ENCODE data around the gene MAP3K14. TPM values are rescaled to one million over a fixed set of nuclear protein-coding genes. Genes with fewer than 3 reads are reported as not detected.
A peak's percentile ranks its signal among the peaks of the same experiment; 100 is the strongest.

MAP3K14 gene
- polyA plus RNA-seq, 3 donors, result 1.4 to 29.9 (median 3.8) TPM

DNA sequence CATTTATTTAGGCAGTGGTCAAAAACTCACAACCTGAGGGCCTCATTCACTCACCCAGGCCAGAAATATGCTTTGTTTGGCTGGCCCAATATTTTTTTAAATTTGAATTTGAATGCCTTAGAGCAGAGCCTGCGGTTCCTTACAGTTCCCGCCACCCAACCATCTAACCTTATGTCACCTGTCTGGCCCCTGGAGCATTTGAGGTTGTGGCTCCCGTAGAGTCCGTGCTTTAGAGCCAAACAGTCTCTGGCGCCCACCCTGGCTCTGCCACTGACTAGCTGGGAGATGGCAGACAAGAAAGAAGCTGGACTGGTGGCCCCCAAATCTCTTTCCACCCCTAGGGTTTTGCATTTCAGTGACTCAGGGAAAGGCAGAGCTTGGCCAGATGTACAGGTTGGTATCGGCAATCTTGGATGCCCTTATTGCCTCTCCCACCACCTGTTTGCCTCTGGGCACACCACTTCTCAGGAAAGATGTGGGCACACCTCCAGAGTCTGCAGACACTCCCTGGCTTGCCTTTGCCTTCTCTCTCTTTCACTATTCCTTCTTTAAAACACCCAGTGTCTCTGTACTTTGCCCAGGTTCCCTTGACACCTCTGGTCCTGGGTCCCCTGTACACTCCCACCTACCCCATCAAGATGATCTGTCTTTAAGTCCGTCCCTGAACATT lies 1.9 kb upstream of the MAP3K14 start:
- peaks cover 0 to 3% (median 0%) of the 10 kb centered on the region in 7 donors for H3K9me3 Mint-ChIP-seq
- peaks cover 0 to 4% (median 1%) of the 10 kb centered on the region in 3 donors for H3K27me3 Mint-ChIP-seq (ENCODE audit: low read depth in 3 of 3)
- peaks cover 50% of the 10 kb centered on the region for H3K4me1 Mint-ChIP-seq
- Histone ChIP-seq H3K36me3 (replicated peaks in 1 of 2; ENCODE audit: control insufficient read depth in 1 of 2, insufficient read depth in 2 of 2, low read length in 2 of 2) (no peaks in the 10 kb centered on the region), H3K27ac (ENCODE audit: low read depth in 1 of 2, low read length in 2 of 2) (no peak overlapping the region), H3K27me3 (ENCODE audit: control insufficient read depth in 2 of 2, insufficient read depth in 2 of 2, low read length in 2 of 2) (no peaks in the 10 kb centered on the region), H3K4me2 (replicated peaks; ENCODE audit: extremely low read depth, low read length, poor library complexity, severe bottlenecking) (no peak overlapping the region), H3K79me2 (ENCODE audit: insufficient read depth, low read length) (peaks cover 26% of the 10 kb centered on the region), H4K20me1 (ENCODE audit: insufficient read depth, low read length) (peaks cover 9% of the 10 kb centered on the region), H3K4me3 (replicated peaks in 1 of 3; ENCODE audit: low read depth in 2 of 3, low read length in 3 of 3) (no peak overlapping the region), H3K4me1 (ENCODE audit: control insufficient read depth in 1 of 2, insufficient read depth in 2 of 2, low read length in 2 of 2) (peaks cover 47 to 54% of the 10 kb centered on the region in 2 donors), H3K9me3 (replicated peaks in 1 of 2; ENCODE audit: control insufficient read depth in 1 of 2, insufficient read depth in 1 of 2, low read length in 2 of 2) (no peaks in the 10 kb centered on the region), H2AFZ (ENCODE audit: insufficient read depth, low read depth, low read length, poor library complexity, severe bottlenecking) (no peak overlapping the region), H3K9ac (ENCODE audit: insufficient read depth, low read length, poor library complexity, severe bottlenecking) (no peak overlapping the region)
- peaks cover 5 to 9% of the 10 kb centered on the region in 2 donors for H3K36me3 Mint-ChIP-seq
- intact Hi-C loops (cut with micrococcal nuclease), result loop anchor here in 1 of 2 donors (5.0 to 10.0 kb wide), 4 partner anchors 34 to 174 kb away; partner anchors contain the start of gene HEXIM1
- 93% methylated on average over 3 of the region's 7 CpGs for WGBS (ENCODE audit: insufficient coverage)
- H3K27ac Mint-ChIP-seq, result peak overlapping the region in 1 of 7 donors; percentile 10
- peak overlapping the region in 1 of 2 donors; percentile 7 for H3K4me3 Mint-ChIP-seq
- TF ChIP-seq, protein P1, sequence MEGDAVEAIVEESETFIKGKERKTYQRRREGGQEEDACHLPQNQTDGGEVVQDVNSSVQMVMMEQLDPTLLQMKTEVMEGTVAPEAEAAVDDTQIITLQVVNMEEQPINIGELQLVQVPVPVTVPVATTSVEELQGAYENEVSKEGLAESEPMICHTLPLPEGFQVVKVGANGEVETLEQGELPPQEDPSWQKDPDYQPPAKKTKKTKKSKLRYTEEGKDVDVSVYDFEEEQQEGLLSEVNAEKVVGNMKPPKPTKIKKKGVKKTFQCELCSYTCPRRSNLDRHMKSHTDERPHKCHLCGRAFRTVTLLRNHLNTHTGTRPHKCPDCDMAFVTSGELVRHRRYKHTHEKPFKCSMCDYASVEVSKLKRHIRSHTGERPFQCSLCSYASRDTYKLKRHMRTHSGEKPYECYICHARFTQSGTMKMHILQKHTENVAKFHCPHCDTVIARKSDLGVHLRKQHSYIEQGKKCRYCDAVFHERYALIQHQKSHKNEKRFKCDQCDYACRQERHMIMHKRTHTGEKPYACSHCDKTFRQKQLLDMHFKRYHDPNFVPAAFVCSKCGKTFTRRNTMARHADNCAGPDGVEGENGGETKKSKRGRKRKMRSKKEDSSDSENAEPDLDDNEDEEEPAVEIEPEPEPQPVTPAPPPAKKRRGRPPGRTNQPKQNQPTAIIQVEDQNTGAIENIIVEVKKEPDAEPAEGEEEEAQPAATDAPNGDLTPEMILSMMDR (IDR thresholded peaks at IDR 0.05), result no peak
- no peak for DNase-seq

GRCh38 chr17:45317111-45317928 lies 500 bp upstream of the MAP3K14 start:
- Mint-ChIP-seq H3K36me3 (peaks cover 14 to 18% of the 10 kb centered on the region in 2 donors), H3K4me1 (peaks cover 63% of the 10 kb centered on the region), H3K27ac (peak overlapping the region; percentile 93 to 97 (median 96)), H3K27me3 (ENCODE audit: low read depth in 3 of 3) (peaks cover 0 to 4% (median 1%) of the 10 kb centered on the region in 3 donors), H3K4me3 (peak overlapping the region; percentile 78 to 90), H3K9me3 (peaks cover 0 to 3% (median 0%) of the 10 kb centered on the region in 7 donors)
- H3K36me3 ChIP-seq (replicated peaks in 1 of 2; ENCODE audit: control insufficient read depth in 1 of 2, insufficient read depth in 2 of 2, low read length in 2 of 2), result no peaks in the 10 kb centered on the region
- H2AFZ ChIP-seq (ENCODE audit: insufficient read depth, low read depth, low read length, poor library complexity, severe bottlenecking), result peak overlapping the region; percentile 88
- peaks cover 40% of the 10 kb centered on the region for H3K79me2 ChIP-seq (ENCODE audit: insufficient read depth, low read length)
- peak; percentile 100 for DNase-seq
- H3K4me2 ChIP-seq (replicated peaks; ENCODE audit: extremely low read depth, low read length, poor library complexity, severe bottlenecking), result peak overlapping the region; percentile 87
- H3K4me1 ChIP-seq (ENCODE audit: control insufficient read depth in 1 of 2, insufficient read depth in 2 of 2, low read length in 2 of 2), result peaks cover 61 to 68% of the 10 kb centered on the region in 2 donors
- peak overlapping the region; percentile 77 for H3K9ac ChIP-seq (ENCODE audit: insufficient read depth, low read length, poor library complexity, severe bottlenecking)
- intact Hi-C loops (cut with micrococcal nuclease), result loop anchor here in 1 of 2 donors (5.0 to 10.0 kb wide), 4 partner anchors 35 to 173 kb away; partner anchors contain the start of gene HEXIM1
- no peaks in the 10 kb centered on the region for H3K9me3 ChIP-seq (replicated peaks in 1 of 2; ENCODE audit: control insufficient read depth in 1 of 2, insufficient read depth in 1 of 2, low read length in 2 of 2)
- peaks cover 9% of the 10 kb centered on the region for H4K20me1 ChIP-seq (ENCODE audit: insufficient read depth, low read length)
- WGBS (ENCODE audit: insufficient coverage), result under 1% methylated on average over 47 of the region's 54 CpGs
- peak overlapping the region; percentile 73 to 81 for H3K27ac ChIP-seq (ENCODE audit: low read depth in 1 of 2, low read length in 2 of 2)
- H3K4me3 ChIP-seq (replicated peaks in 1 of 3; ENCODE audit: low read depth in 2 of 3, low read length in 3 of 3), result peak overlapping the region; percentile 31 to 90 (median 37)
- TF ChIP-seq, protein P1 (IDR thresholded peaks at IDR 0.05), result no peak
- H3K27me3 ChIP-seq (ENCODE audit: control insufficient read depth in 2 of 2, insufficient read depth in 2 of 2, low read length in 2 of 2), result no peaks in the 10 kb centered on the region
